HL-60 (cell line): ENCODE results near the gene SOX3.

Experiments used
- DNase-seq, 2 experiments: peaks; one replicate each; pipeline ENCODE4 v3.0.0-alpha.2; 2010 to 2020; ENCODE audit warnings: low read depth in 1 of 2, low spot score in 1 of 2
- H3K27ac ChIP-seq: fragments of 250-450 bp; sonication (Bioruptor Pico); replicated peaks from 2 replicates; pipeline ENCODE4 v1.5.1; 2020; ENCODE audit warnings: mild to moderate bottlenecking, moderate library complexity
- H3K27me3 ChIP-seq: fragments of 250-450 bp; sonication (Bioruptor Pico); 2 replicates; pipeline ENCODE4 v1.5.1; 2021; ENCODE audit warnings: mild to moderate bottlenecking, moderate library complexity; ENCODE audit not compliant: insufficient read depth, poor library complexity, severe bottlenecking
- H3K4me3 ChIP-seq: replicated peaks from 2 replicates; pipeline ENCODE4 v1.5.1; 2011; ENCODE audit warnings: mild to moderate bottlenecking, control low read depth, low read length; ENCODE audit not compliant: insufficient read depth
- CTCF ChIP-seq: IDR thresholded peaks from one replicate; pipeline ENCODE4 v1.5.1; 2011; ENCODE audit warnings: low read length, control low read depth, inconsistent platforms; ENCODE audit not compliant: insufficient read depth
- GABPA ChIP-seq: IDR thresholded peaks from 2 replicates; pipeline ENCODE4 v1.6.1; 2012; ENCODE audit warnings: low read depth
- POLR2AphosphoS5 ChIP-seq: IDR thresholded peaks from 2 replicates; pipeline ENCODE4 v1.6.1; 2012; ENCODE audit warnings: low read depth
- REST ChIP-seq: IDR thresholded peaks from 2 replicates; pipeline ENCODE4 v1.6.1; 2012; ENCODE audit warnings: low read depth; ENCODE audit not compliant: insufficient replicate concordance
- SPI1 ChIP-seq: IDR thresholded peaks from 2 replicates; pipeline ENCODE4 v1.6.1; 2012; ENCODE audit warnings: low read depth, mild to moderate bottlenecking, borderline replicate concordance
- long read RNA-seq: library from polyadenylated mRNA; unstranded; transcript quantifications from one replicate; pipeline ENCODE4 v2.0.0, GENCODE V29; 2020

The SOX3 gene
- long read RNA-seq: 0 reads

GRCh38 chrX:140504371-140505324 lies at the start of gene SOX3:
Gene SOX3 (minus strand): TSS chrX:140505069. CDS start chrX:140505060, 9 bp downstream.
- H3K4me3 ChIP-seq: no peak within 1 kb of the TSS
- peaks cover 3% of the 10 kb centered on the region for H3K27me3 ChIP-seq
- TF ChIP-seq CTCF (no peak), GABPA (no peak), SPI1 (no peak)
- H3K27ac ChIP-seq: no peak within 1 kb of the TSS
- no peak for DNase-seq

GRCh38 chrX:140548985-140549384 lies 44.1 kb upstream of the SOX3 start:
- no peak overlapping the region for H3K27ac ChIP-seq
- peaks cover 2% of the 10 kb centered on the region for H3K27me3 ChIP-seq
- no peak overlapping the region for H3K4me3 ChIP-seq
- TF ChIP-seq GABPA (no peak), SPI1 (no peak), POLR2AphosphoS5 (no peak), REST (no peak), CTCF (no peak)
- no peak for DNase-seq

- H3K4me3 ChIP-seq: no peak overlapping the region
- TF ChIP-seq CTCF: no peak
- no peak for TF ChIP-seq REST
- TF ChIP-seq GABPA: no peak
- no peak for TF ChIP-seq SPI1
- TF ChIP-seq POLR2AphosphoS5: no peak
- no peaks in the 10 kb centered on the region for H3K27me3 ChIP-seq
- no peak overlapping the region for H3K27ac ChIP-seq
- no peak for DNase-seq
Measured at GRCh38 chrX:140526171-140526570, 21.3 kb upstream of the SOX3 start.
